DMS153 treated with DMSO at 0.1 percent for 48 hours (cell line): ENCODE data around the gene SPACA9.

ENCODE experiments used
- DNase-seq: peaks from one replicate; lab custom pipeline; 2025; ENCODE audit not compliant: unreplicated experiment; lab: John Stamatoyannopoulos, UW

The SPACA9 gene

GRCh38 chr9:132937463-132937901 is 58.8 kb downstream of the SPACA9 start:
- no peak for DNase-seq

DNA sequence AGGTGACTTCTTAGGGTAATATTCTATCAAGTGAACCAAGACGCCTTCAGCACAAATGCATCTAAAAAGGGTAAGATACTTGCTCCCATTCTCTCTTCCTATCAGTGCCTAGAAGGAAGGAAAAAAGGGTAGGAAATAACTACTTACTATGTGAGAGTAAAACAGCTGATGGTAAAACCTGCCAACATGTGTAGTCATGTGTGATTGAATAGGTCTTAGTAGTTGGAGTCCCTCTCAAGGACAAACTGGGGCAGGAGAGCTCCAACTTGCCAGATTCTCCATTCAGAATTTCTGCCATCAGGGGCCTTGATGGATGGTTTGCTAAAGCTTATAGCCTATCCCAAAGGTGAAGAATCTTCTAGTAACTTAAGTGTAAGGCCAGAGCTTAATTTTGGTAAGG is 60.5 kb downstream of the SPACA9 start:
- no peak for DNase-seq
